Common myeloid progenitor, CD34-positive (primary cell): ENCODE data around the gene FNDC8.

ENCODE experiments used
- CTCF ChIA-PET: fragments of 350-600 bp; sonication (Branson Sonifier 250); formaldehyde crosslinking; loops from one replicate; lab custom pipeline; 2021; ENCODE audit warnings: antibody characterized with exemption; lab: Charles Lee
- POLR2A ChIA-PET: fragments of 350-600 bp; sonication (Branson Sonifier 250); formaldehyde crosslinking; loops from one replicate; lab custom pipeline; 2021; ENCODE audit warnings: antibody characterized with exemption; lab: Charles Lee
- DNase-seq, 3 donors: peaks; one replicate each; pipeline versions ENCODE4 v3.0.0 to v3.0.0-alpha.2; 2013
- H3K27ac ChIP-seq, 2 experiments: 1 replicate in 1 of 2; 2 replicates in 1 of 2; pipeline ENCODE4 v1.7.0; 2013; ENCODE audit warnings: inconsistent platforms in 2 of 2, low read length in 2 of 2, mild to moderate bottlenecking in 2 of 2, low read depth in 1 of 2, moderate library complexity in 1 of 2; ENCODE audit not compliant: severe bottlenecking in 2 of 2, insufficient read depth in 1 of 2, poor library complexity in 1 of 2
- H3K27me3 ChIP-seq, 5 experiments: replicated peaks in 2 of 5; 1 replicate in 3 of 5; 2 replicates in 2 of 5; pipeline versions ENCODE4 v1.6.1 to v1.7.0; 2013; ENCODE audit warnings: low read length in 4 of 5, mild to moderate bottlenecking in 2 of 5, moderate library complexity in 2 of 5, inconsistent platforms in 1 of 5; ENCODE audit not compliant: insufficient read depth in 5 of 5, control insufficient read depth in 4 of 5
- H3K36me3 ChIP-seq, 4 experiments: 1 replicate in 2 of 4; 2 replicates in 2 of 4; pipeline versions ENCODE4 v1.6.1 to v1.7.0; 2013; ENCODE audit warnings: low read length in 3 of 4, control low read depth in 1 of 4, mild to moderate bottlenecking in 1 of 4; ENCODE audit not compliant: control insufficient read depth in 4 of 4, insufficient read depth in 4 of 4
- H3K4me1 ChIP-seq, 4 experiments: 1 replicate in 3 of 4; 2 replicates in 1 of 4; pipeline versions ENCODE4 v1.6.1 to v1.7.1; 2013; ENCODE audit warnings: low read length in 3 of 4, mild to moderate bottlenecking in 3 of 4, control low read depth in 1 of 4, inconsistent platforms in 1 of 4, moderate library complexity in 1 of 4; ENCODE audit not compliant: control insufficient read depth in 4 of 4, insufficient read depth in 4 of 4; ENCODE audit errors: control extremely low read depth in 1 of 4
- H3K4me3 ChIP-seq, 7 experiments: 1 replicate in 4 of 7; 2 replicates in 3 of 7; pipeline versions ENCODE4 v1.5.1 to v1.7.0; 2013; ENCODE audit warnings: mild to moderate bottlenecking in 7 of 7, low read length in 6 of 7, moderate library complexity in 6 of 7, inconsistent platforms in 2 of 7, low read depth in 2 of 7, control low read depth in 1 of 7; ENCODE audit not compliant: insufficient read depth in 4 of 7, control insufficient read depth in 1 of 7; ENCODE audit errors: extremely low read depth in 1 of 7
- H3K9me3 ChIP-seq, 5 experiments: 1 replicate in 4 of 5; 2 replicates in 1 of 5; pipeline versions ENCODE4 v1.6.1 to v1.7.1; 2013; ENCODE audit warnings: low read length in 4 of 5, mild to moderate bottlenecking in 2 of 5, inconsistent platforms in 1 of 5, low read depth in 1 of 5, moderate library complexity in 1 of 5; ENCODE audit not compliant: control insufficient read depth in 4 of 5, insufficient read depth in 2 of 5; ENCODE audit errors: control extremely low read depth in 1 of 5
- WGBS: methylation state at CpG from one replicate; pipeline ENCODE4 v1.1.5; 2013; ENCODE audit not compliant: insufficient coverage; 5-methylcytosine and 5-hydroxymethylcytosine counted together

FNDC8 gene

DNA sequence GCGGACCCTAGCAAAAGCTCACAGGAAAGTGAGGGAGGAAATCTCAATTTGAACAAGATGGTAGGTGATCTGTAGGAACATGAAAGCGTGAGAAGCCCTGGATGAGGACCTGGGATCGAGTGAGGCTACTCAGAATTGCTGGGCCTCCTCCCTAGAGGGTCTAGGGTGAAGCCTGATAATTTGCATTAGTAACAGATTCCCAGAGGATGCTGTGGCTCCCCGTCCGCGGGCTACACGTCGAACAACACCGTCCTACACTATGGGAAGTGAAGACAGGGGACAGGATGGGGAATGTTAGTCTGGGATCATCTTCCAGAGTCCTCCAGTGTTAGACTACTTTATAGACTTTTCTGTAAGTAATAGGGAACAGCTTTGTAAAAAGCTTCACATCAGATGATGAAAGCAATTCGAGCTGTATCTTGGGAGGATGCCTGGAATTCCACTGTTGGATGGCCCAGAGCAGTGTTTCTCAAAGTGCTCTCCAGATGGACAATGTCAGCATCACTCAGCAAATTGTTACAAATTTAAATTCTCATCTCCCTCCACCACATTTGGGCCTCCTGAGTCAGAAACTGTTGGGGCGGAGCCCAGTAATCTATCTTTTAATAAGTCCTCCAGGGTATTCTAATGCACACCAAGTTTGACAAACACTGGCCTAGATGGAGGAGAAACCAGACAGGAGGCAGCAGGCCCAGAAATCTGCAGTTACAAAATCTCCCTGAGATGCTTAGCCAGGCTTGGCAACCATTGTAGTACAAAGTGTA is 6.5 kb downstream of the FNDC8 start:
- H3K4me3 ChIP-seq = no peak overlapping the region
- 97% methylated on average over 4 of the region's 11 CpGs for WGBS
- ChIA-PET CTCF (interaction anchor here (1.0 to 2.1 kb wide), 5 partner anchors 9 to 129 kb away, joined by 3 to 5 read pairs (median 4); partner anchors contain the start of gene RAD51D), POLR2A (no interaction called here)
- no peak for DNase-seq
- no peaks in the 10 kb centered on the region for H3K9me3 ChIP-seq
- no peaks in the 10 kb centered on the region for H3K27me3 ChIP-seq
- no peak overlapping the region for H3K27ac ChIP-seq
- peaks cover 0 to 14% (median 5%) of the 10 kb centered on the region in 4 experiments for H3K4me1 ChIP-seq
- H3K36me3 ChIP-seq = peaks cover 6 to 31% (median 21%) of the 10 kb centered on the region in 4 experiments

DNA sequence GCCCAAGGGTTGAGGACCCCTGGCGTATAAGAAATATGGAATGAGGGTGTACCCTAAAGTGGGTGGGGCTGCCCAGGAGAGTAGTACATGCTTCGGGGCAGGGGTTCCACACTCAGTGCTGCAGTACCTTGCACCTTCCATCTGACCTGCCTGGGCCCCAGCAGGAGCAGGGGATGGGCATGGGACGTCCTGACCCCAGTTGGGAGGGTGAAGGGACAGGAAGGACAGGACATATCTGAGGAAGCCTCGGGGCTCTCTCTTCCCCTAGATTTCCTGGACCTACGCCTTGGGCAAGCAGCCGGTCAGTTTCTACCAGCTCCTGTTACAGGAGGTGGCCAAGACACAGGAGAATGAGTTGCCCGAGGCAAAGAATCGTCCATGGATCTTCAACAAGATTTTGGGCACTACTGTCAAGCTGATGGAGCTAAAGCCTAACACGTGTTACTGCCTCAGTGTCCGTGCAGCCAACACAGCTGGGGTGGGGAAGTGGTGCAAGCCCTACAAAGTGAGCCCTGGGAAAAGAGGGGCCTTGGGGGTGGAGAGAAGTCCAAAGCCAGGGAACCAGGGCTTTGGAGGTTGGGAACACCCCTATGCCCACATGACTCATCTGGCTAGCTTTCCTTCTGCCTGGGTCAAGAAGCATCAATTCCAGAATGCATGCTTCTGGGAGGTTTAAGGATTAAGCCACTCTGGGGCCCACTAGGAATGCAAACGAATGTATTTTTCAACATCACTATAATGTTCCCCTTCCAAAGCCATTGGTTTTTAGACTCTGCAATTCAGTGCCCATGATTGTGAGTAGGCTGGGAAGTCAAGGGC is 7.9 kb downstream of the FNDC8 start:
- no peak overlapping the region for H3K27ac ChIP-seq

GRCh38 chr17:35129973-35130351 is 8.5 kb downstream of the FNDC8 start:
- peak; percentile 61 to 89 (median 88) for DNase-seq
- H3K27me3 ChIP-seq = no peaks in the 10 kb centered on the region
- ChIA-PET POLR2A (no interaction called here), CTCF (interaction anchor here (1.6 to 1.8 kb wide), 3 partner anchors 11 to 19 kb away, joined by 4 to 6 read pairs (median 5); partner anchors contain the start of gene NLE1)
- peaks cover 0 to 14% (median 5%) of the 10 kb centered on the region in 4 experiments for H3K4me1 ChIP-seq
- peaks cover 8 to 50% (median 40%) of the 10 kb centered on the region in 4 experiments for H3K36me3 ChIP-seq
- WGBS = 83% methylated on average over 5 of the region's 5 CpGs
- no peak overlapping the region for H3K4me3 ChIP-seq
- no peaks in the 10 kb centered on the region for H3K9me3 ChIP-seq
- H3K27ac ChIP-seq = peak overlapping the region in 1 of 2 experiments; percentile 18

More for the DNA sequence above, 7.9 kb downstream of the FNDC8 start:
- POLR2A ChIA-PET = interaction anchor here (0.5 kb wide), 1 partner anchor 1833 kb away, joined by 6 read pairs; no protein-coding TSS in a partner anchor
- peaks cover 0 to 14% (median 5%) of the 10 kb centered on the region in 4 experiments for H3K4me1 ChIP-seq
- H3K4me3 ChIP-seq = no peak overlapping the region
- no peaks in the 10 kb centered on the region for H3K27me3 ChIP-seq
- CTCF ChIA-PET = interaction anchor here (0.8 to 1.8 kb wide), 5 partner anchors 10 to 19 kb away, joined by 3 to 6 read pairs (median 4); partner anchors contain the start of genes NLE1 and RAD51D
- H3K9me3 ChIP-seq = no peaks in the 10 kb centered on the region
- no peak for DNase-seq
- H3K36me3 ChIP-seq = peaks cover 8 to 45% (median 35%) of the 10 kb centered on the region in 4 experiments
- 95% methylated on average over 10 of the region's 11 CpGs for WGBS

DNA sequence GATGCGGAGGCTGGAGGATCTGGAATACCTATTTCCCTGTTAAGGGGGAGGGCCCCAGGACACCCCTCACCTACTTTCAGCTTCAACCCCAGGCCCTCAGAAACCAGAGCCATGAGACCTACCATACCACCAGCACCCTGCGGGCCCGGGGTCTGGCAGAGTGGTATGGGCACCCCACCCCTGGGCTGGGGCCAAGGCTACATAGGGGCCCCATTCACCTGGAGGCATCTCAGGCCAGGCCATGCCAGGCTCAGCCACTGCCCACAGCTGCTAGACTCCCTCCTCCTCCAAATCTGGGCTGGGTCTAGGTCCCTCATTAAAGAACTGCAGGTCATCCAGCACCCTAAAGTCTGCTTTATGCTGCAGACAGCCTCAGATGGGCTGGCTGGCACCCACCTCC is 9.0 kb downstream of the FNDC8 start:
- no peak for DNase-seq
- Histone ChIP-seq H3K36me3 (peaks cover 10 to 55% (median 44%) of the 10 kb centered on the region in 4 experiments), H3K27ac (peak overlapping the region in 1 of 2 experiments; percentile 18), H3K4me3 (no peak overlapping the region), H3K9me3 (no peaks in the 10 kb centered on the region), H3K27me3 (no peaks in the 10 kb centered on the region), H3K4me1 (peaks cover 0 to 14% (median 5%) of the 10 kb centered on the region in 4 experiments)
- POLR2A ChIA-PET = no interaction called here
- CTCF ChIA-PET = interaction anchor here (0.7 to 1.8 kb wide), 4 partner anchors 10 to 18 kb away, joined by 3 to 6 read pairs (median 4); partner anchors contain the start of gene NLE1
- WGBS = 100% methylated on average over 1 of the region's 3 CpGs

GRCh38 chr17:35132099-35132498 is 10.7 kb downstream of the FNDC8 start:
- WGBS = 89% methylated on average over 9 of the region's 10 CpGs
- Histone ChIP-seq H3K27ac (no peak overlapping the region), H3K27me3 (no peaks in the 10 kb centered on the region), H3K36me3 (peaks cover 22 to 72% (median 55%) of the 10 kb centered on the region in 4 experiments), H3K4me1 (peaks cover 0 to 14% (median 5%) of the 10 kb centered on the region in 4 experiments), H3K4me3 (no peak overlapping the region), H3K9me3 (no peaks in the 10 kb centered on the region)
- ChIA-PET CTCF (no interaction called here), POLR2A (no interaction called here)
- DNase-seq = no peak

GRCh38 chr17:35132816-35133550 is 11.6 kb downstream of the FNDC8 start:
- ChIA-PET POLR2A (no interaction called here), CTCF (interaction anchor here (0.5 kb wide), 1 partner anchor 29 kb away, joined by 3 read pairs; no protein-coding TSS in a partner anchor)
- Histone ChIP-seq H3K4me3 (no peak overlapping the region), H3K9me3 (no peaks in the 10 kb centered on the region), H3K4me1 (peaks cover 0 to 14% (median 5%) of the 10 kb centered on the region in 4 experiments), H3K27me3 (no peaks in the 10 kb centered on the region), H3K36me3 (peaks cover 25 to 80% (median 62%) of the 10 kb centered on the region in 4 experiments), H3K27ac (no peak overlapping the region)
- no peak for DNase-seq
- WGBS = 99% methylated on average over 21 of the region's 22 CpGs
